Measurements from ENCODE around the gene POLG. TPM values are rescaled to one million over a fixed set of nuclear protein-coding genes. Genes with fewer than 3 reads are reported as not detected.

POLG gene
- total RNA-seq, 1 donor from 2014 or later, result 131 TPM

GRCh38 chr15:89366656-89367393, 32.2 kb upstream of the POLG start:
- H3K27ac Mint-ChIP-seq, result no peak overlapping the region
- H3K36me3 Mint-ChIP-seq (ENCODE audit: low read depth), result no peaks in the 10 kb centered on the region
- H3K27me3 Mint-ChIP-seq (ENCODE audit: low read depth), result peaks cover 76% of the 10 kb centered on the region
- no peak for DNase-seq (ENCODE audit: low spot score)
- H3K4me1 Mint-ChIP-seq (ENCODE audit: low read depth), result peaks cover 3% of the 10 kb centered on the region
- H3K9me3 Mint-ChIP-seq, result no peaks in the 10 kb centered on the region
- intact Hi-C loops (cut with micrococcal nuclease), result no loop called here
- no peak overlapping the region for H3K4me3 Mint-ChIP-seq (ENCODE audit: low read depth)

GRCh38 chr15:89365462-89366065, 30.9 kb upstream of the POLG start:
- Mint-ChIP-seq H3K4me1 (ENCODE audit: low read depth) (peaks cover 3% of the 10 kb centered on the region), H3K27ac (no peak overlapping the region), H3K4me3 (ENCODE audit: low read depth) (no peak overlapping the region), H3K36me3 (ENCODE audit: low read depth) (no peaks in the 10 kb centered on the region), H3K9me3 (no peaks in the 10 kb centered on the region), H3K27me3 (ENCODE audit: low read depth) (peaks cover 81% of the 10 kb centered on the region)
- intact Hi-C loops (cut with micrococcal nuclease), result no loop called here
- DNase-seq (ENCODE audit: low spot score), result no peak

GRCh38 chr15:89364741-89365450, 30.3 kb upstream of the POLG start:
- Mint-ChIP-seq H3K27me3 (ENCODE audit: low read depth) (peaks cover 80% of the 10 kb centered on the region), H3K4me1 (ENCODE audit: low read depth) (peaks cover 3% of the 10 kb centered on the region), H3K36me3 (ENCODE audit: low read depth) (no peaks in the 10 kb centered on the region), H3K9me3 (no peaks in the 10 kb centered on the region), H3K27ac (no peak overlapping the region), H3K4me3 (ENCODE audit: low read depth) (no peak overlapping the region)
- no peak for DNase-seq (ENCODE audit: low spot score)
- intact Hi-C loops (cut with micrococcal nuclease), result no loop called here

- Mint-ChIP-seq H3K4me3 (ENCODE audit: low read depth) (no peak overlapping the region), H3K27me3 (ENCODE audit: low read depth) (peaks cover 80% of the 10 kb centered on the region), H3K4me1 (ENCODE audit: low read depth) (peaks cover 3% of the 10 kb centered on the region), H3K27ac (no peak overlapping the region), H3K9me3 (no peaks in the 10 kb centered on the region), H3K36me3 (ENCODE audit: low read depth) (no peaks in the 10 kb centered on the region)
- intact Hi-C loops (cut with micrococcal nuclease), result no loop called here
- no peak for DNase-seq (ENCODE audit: low spot score)
Measured at GRCh38 chr15:89364341-89364740, 29.7 kb upstream of the POLG start.

GRCh38 chr15:89363770-89364169, 29.1 kb upstream of the POLG start:
- Mint-ChIP-seq H3K27ac (no peak overlapping the region), H3K9me3 (no peaks in the 10 kb centered on the region), H3K4me1 (ENCODE audit: low read depth) (peaks cover 3% of the 10 kb centered on the region), H3K27me3 (ENCODE audit: low read depth) (peaks cover 76% of the 10 kb centered on the region), H3K4me3 (ENCODE audit: low read depth) (no peak overlapping the region), H3K36me3 (ENCODE audit: low read depth) (no peaks in the 10 kb centered on the region)
- intact Hi-C loops (cut with micrococcal nuclease), result no loop called here
- DNase-seq (ENCODE audit: low spot score), result no peak

- intact Hi-C loops (cut with micrococcal nuclease), result no loop called here
- Mint-ChIP-seq H3K27ac (no peak overlapping the region), H3K4me3 (ENCODE audit: low read depth) (no peak overlapping the region), H3K9me3 (no peaks in the 10 kb centered on the region), H3K27me3 (ENCODE audit: low read depth) (peaks cover 77% of the 10 kb centered on the region), H3K36me3 (ENCODE audit: low read depth) (no peaks in the 10 kb centered on the region), H3K4me1 (ENCODE audit: low read depth) (peaks cover 7% of the 10 kb centered on the region)
- no peak for DNase-seq (ENCODE audit: low spot score)
Measured at GRCh38 chr15:89363133-89363532, 28.5 kb upstream of the POLG start.

GRCh38 chr15:89362203-89363101, 27.8 kb upstream of the POLG start:
- DNase-seq (ENCODE audit: low spot score), result no peak
- intact Hi-C loops (cut with micrococcal nuclease), result no loop called here
- H3K4me3 Mint-ChIP-seq (ENCODE audit: low read depth), result no peak overlapping the region
- H3K9me3 Mint-ChIP-seq, result no peaks in the 10 kb centered on the region
- H3K36me3 Mint-ChIP-seq (ENCODE audit: low read depth), result no peaks in the 10 kb centered on the region
- H3K4me1 Mint-ChIP-seq (ENCODE audit: low read depth), result peaks cover 8% of the 10 kb centered on the region
- peaks cover 82% of the 10 kb centered on the region for H3K27me3 Mint-ChIP-seq (ENCODE audit: low read depth)
- no peak overlapping the region for H3K27ac Mint-ChIP-seq

GRCh38 chr15:89361451-89362202, 27.0 kb upstream of the POLG start:
- H3K27ac Mint-ChIP-seq, result no peak overlapping the region
- peaks cover 81% of the 10 kb centered on the region for H3K27me3 Mint-ChIP-seq (ENCODE audit: low read depth)
- H3K4me1 Mint-ChIP-seq (ENCODE audit: low read depth), result peaks cover 5% of the 10 kb centered on the region
- intact Hi-C loops (cut with micrococcal nuclease), result no loop called here
- H3K36me3 Mint-ChIP-seq (ENCODE audit: low read depth), result no peaks in the 10 kb centered on the region
- no peak overlapping the region for H3K4me3 Mint-ChIP-seq (ENCODE audit: low read depth)
- H3K9me3 Mint-ChIP-seq, result no peaks in the 10 kb centered on the region
- DNase-seq (ENCODE audit: low spot score), result peak; percentile 49

GRCh38 chr15:89360294-89360971, 25.8 kb upstream of the POLG start:
- H3K27me3 Mint-ChIP-seq (ENCODE audit: low read depth), result peaks cover 77% of the 10 kb centered on the region

GRCh38 chr15:89359471-89360293, 25.1 kb upstream of the POLG start:
- no peak for DNase-seq (ENCODE audit: low spot score)
- Mint-ChIP-seq H3K9me3 (no peaks in the 10 kb centered on the region), H3K27me3 (ENCODE audit: low read depth) (peaks cover 74% of the 10 kb centered on the region), H3K4me3 (ENCODE audit: low read depth) (no peak overlapping the region), H3K36me3 (ENCODE audit: low read depth) (no peaks in the 10 kb centered on the region), H3K27ac (no peak overlapping the region), H3K4me1 (ENCODE audit: low read depth) (peaks cover 5% of the 10 kb centered on the region)
- intact Hi-C loops (cut with micrococcal nuclease), result loop anchor here (1.0 kb wide), 1 partner anchor 71 kb away; no protein-coding TSS in a partner anchor

More at GRCh38 chr15:89360294-89360971, 25.8 kb upstream of the POLG start:
- Mint-ChIP-seq H3K36me3 (ENCODE audit: low read depth) (no peaks in the 10 kb centered on the region), H3K9me3 (no peaks in the 10 kb centered on the region), H3K4me3 (ENCODE audit: low read depth) (no peak overlapping the region), H3K4me1 (ENCODE audit: low read depth) (peaks cover 5% of the 10 kb centered on the region), H3K27ac (no peak overlapping the region)
- intact Hi-C loops (cut with micrococcal nuclease), result no loop called here
- DNase-seq (ENCODE audit: low spot score), result no peak

All from activated T-helper 2 cell treated with anti-CD3 and anti-CD28 coated beads, Interferon-gamma antibody, Interleukin-2, Interleukin-4, amounts not matched to agents 10 μg/mL and 5 μg/mL and 100 μg/mL, durations not matched to agents 14 hours and 24 hours and 36 hours (primary cell).